SH-SY5Y (cell line): ENCODE measurements around the gene MPEG1.

Experiments
- GATA2 ChIP-seq: IDR thresholded peaks from 2 replicates; pipeline ENCODE4 v1.6.1; 2011; ENCODE audit warnings: mild to moderate bottlenecking, low read depth, low read length
- GATA3 ChIP-seq: IDR thresholded peaks from 2 replicates; pipeline ENCODE4 v1.6.1; 2011; ENCODE audit warnings: low read depth, mild to moderate bottlenecking, low read length, moderate library complexity

Gene MPEG1

GRCh38 chr11:59187587-59187986 lies 25.1 kb downstream of the MPEG1 start:
- TF ChIP-seq GATA2 = no peak
- no peak for TF ChIP-seq GATA3

- TF ChIP-seq GATA3 = no peak
- no peak for TF ChIP-seq GATA2
Observed at GRCh38 chr11:59187035-59187434, 25.7 kb downstream of the MPEG1 start.

GRCh38 chr11:59186130-59186594 lies 26.6 kb downstream of the MPEG1 start:
- TF ChIP-seq GATA3 = no peak
- no peak for TF ChIP-seq GATA2

- no peak for TF ChIP-seq GATA2
- TF ChIP-seq GATA3 = no peak
Observed at GRCh38 chr11:59185386-59185945, 27.3 kb downstream of the MPEG1 start.

- no peak for TF ChIP-seq GATA3
- no peak for TF ChIP-seq GATA2
Observed at GRCh38 chr11:59184691-59185339, 27.9 kb downstream of the MPEG1 start.

- TF ChIP-seq GATA3 (no peak), GATA2 (no peak)
Observed at GRCh38 chr11:59183771-59184170, 29.0 kb downstream of the MPEG1 start.

- TF ChIP-seq GATA2 = no peak
- no peak for TF ChIP-seq GATA3
Observed at GRCh38 chr11:59182457-59183151, 30.1 kb downstream of the MPEG1 start.

- TF ChIP-seq GATA3 (no peak), GATA2 (no peak)
Observed at GRCh38 chr11:59181746-59182456, 30.8 kb downstream of the MPEG1 start.

- TF ChIP-seq GATA3 = no peak
- no peak for TF ChIP-seq GATA2
Observed at GRCh38 chr11:59180907-59181306, 31.8 kb downstream of the MPEG1 start.

- TF ChIP-seq GATA2 (no peak), GATA3 (no peak)
Observed at GRCh38 chr11:59180168-59180776, 32.5 kb downstream of the MPEG1 start.

- TF ChIP-seq GATA3 = no peak
- TF ChIP-seq GATA2 = no peak
Observed at GRCh38 chr11:59179121-59179520, 33.6 kb downstream of the MPEG1 start.

- TF ChIP-seq GATA3 = no peak
- no peak for TF ChIP-seq GATA2
Observed at GRCh38 chr11:59178402-59178801, 34.3 kb downstream of the MPEG1 start.

GRCh38 chr11:59176330-59176729 lies 36.4 kb downstream of the MPEG1 start:
- no peak for TF ChIP-seq GATA3
- no peak for TF ChIP-seq GATA2

- TF ChIP-seq GATA3 = no peak
- no peak for TF ChIP-seq GATA2
Observed at GRCh38 chr11:59175091-59175501, 37.6 kb downstream of the MPEG1 start.
